Measurements from ENCODE around the gene NDUFB7. TPM values are rescaled to one million over a fixed set of nuclear protein-coding genes. Genes with fewer than 3 reads are reported as not detected.
"Not testable (repeated sequence)": the region's sequence is repeated elsewhere in the genome, so short reads cannot be mapped to it uniquely, and the experiment has no call there.

Gene NDUFB7
- total RNA-seq, 3 donors from 2014 or later, result 172 to 255 (median 241) TPM

DNA sequence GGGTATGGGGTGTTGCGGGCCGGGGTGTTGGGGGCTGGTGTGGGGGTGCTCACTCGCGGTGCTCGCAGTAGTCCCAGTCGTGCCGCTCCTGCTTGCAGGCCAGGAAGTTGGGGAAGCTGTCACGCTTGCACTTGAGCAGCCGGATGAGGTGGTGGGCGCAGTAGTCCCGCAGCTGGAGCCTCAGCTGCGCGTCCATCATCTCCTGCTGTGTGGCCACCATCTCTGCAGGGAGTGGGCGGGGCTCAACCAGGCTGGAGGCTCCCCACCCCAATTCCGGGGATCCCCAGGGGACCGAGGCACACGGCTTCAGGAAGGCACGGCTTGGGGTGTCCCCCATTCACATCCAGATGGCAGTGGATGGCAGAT lies 5.2 kb downstream of the NDUFB7 start:
- DNase-seq (no peak), ATAC-seq (no peak)
- TF ChIP-seq, protein P1, sequence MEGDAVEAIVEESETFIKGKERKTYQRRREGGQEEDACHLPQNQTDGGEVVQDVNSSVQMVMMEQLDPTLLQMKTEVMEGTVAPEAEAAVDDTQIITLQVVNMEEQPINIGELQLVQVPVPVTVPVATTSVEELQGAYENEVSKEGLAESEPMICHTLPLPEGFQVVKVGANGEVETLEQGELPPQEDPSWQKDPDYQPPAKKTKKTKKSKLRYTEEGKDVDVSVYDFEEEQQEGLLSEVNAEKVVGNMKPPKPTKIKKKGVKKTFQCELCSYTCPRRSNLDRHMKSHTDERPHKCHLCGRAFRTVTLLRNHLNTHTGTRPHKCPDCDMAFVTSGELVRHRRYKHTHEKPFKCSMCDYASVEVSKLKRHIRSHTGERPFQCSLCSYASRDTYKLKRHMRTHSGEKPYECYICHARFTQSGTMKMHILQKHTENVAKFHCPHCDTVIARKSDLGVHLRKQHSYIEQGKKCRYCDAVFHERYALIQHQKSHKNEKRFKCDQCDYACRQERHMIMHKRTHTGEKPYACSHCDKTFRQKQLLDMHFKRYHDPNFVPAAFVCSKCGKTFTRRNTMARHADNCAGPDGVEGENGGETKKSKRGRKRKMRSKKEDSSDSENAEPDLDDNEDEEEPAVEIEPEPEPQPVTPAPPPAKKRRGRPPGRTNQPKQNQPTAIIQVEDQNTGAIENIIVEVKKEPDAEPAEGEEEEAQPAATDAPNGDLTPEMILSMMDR (IDR thresholded peaks at IDR 0.05), result no peak
- intact Hi-C loops (cut with DNase I, micrococcal nuclease), result no loop called here
- no peaks in the 10 kb centered on the region for H3K36me3 ChIP-seq (ENCODE audit: low read depth)
- no peaks in the 10 kb centered on the region for H3K9me3 ChIP-seq
- peaks cover 23% of the 10 kb centered on the region for H3K4me1 ChIP-seq (ENCODE audit: low read depth)
- no peak overlapping the region for H3K4me3 ChIP-seq

DNA sequence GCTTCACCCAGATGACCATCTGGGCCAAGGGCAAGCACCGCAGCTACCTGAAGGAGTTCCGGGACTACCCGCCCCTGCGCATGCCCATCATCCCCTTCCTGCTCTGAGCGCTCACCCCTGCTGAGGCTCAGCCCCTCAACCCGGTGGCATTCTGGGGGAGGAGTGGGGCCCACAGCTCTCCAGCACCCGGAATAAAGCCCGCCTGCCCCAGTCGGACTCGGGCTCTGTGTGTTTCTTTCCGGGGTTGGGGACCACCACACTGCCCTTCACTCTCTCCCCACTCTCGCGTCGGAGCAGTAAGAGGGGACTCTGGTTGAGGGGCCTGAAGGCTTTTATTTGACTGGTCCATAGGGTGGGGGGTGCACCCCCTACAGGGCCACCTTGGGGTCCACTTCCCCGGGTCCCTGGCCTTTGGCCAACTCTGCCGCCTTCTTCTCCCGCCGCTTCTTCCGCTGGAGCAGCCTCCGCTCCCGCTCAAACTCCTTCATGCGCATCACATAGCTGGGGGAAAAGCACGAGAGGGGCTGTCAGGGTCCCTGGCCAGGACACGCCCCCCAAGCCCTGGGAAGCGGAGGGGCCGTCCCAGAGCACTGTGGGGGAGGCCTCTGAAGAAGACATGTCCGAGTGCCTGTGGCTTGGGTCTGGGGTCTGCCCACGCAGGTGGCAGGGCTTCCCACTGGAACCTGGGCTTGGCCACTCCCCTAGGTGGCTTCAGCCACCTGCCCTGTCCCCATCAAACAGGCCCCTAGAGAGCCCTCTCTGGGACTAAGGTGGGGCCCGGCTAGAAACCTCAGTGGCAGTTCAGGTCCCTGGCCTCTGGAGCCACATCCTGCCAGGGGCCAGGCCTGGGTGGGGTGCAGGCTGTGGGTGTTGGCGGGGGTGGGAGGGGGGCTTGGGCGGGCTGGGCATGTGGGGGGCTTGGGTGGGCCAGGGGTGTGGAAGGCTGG lies 5.8 kb downstream of the NDUFB7 start:
- Histone ChIP-seq H3K36me3 (ENCODE audit: low read depth) (no peaks in the 10 kb centered on the region), H3K4me3 (no peak overlapping the region), H3K9me3 (no peaks in the 10 kb centered on the region), H3K4me1 (ENCODE audit: low read depth) (peaks cover 19% of the 10 kb centered on the region)
- TF ChIP-seq, protein P1 (IDR thresholded peaks at IDR 0.05), result no peak
- no peak for DNase-seq
- intact Hi-C loops (cut with DNase I, micrococcal nuclease), result no loop called here
- ATAC-seq, result no peak

DNA sequence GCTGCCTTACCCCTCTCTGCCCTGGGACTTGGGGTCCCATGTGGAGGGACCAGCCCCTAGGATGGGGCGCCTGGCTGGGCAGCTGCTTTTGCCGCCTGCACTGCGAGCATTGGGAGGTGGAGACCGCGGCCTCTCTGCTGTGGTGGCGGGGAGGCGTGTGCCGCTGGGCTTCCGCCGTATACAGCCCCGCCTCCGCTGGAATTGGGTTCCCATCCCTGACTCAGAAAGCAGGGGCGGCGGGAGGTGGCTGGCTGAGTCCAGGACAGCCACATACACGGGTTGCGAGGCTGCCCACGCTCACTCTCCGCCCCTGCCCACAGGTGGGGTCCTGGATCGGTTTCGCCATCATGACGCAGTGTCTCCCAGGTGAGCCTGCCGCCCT lies 6.6 kb downstream of the NDUFB7 start:
- no peak for DNase-seq
- intact Hi-C loops (cut with DNase I, micrococcal nuclease), result no loop called here
- Histone ChIP-seq H3K4me3 (no peak overlapping the region), H3K4me1 (ENCODE audit: low read depth) (peaks cover 11% of the 10 kb centered on the region), H3K36me3 (ENCODE audit: low read depth) (no peaks in the 10 kb centered on the region), H3K9me3 (no peaks in the 10 kb centered on the region)
- TF ChIP-seq, protein P1 (IDR thresholded peaks at IDR 0.05), result no peak
- ATAC-seq, result no peak

DNA sequence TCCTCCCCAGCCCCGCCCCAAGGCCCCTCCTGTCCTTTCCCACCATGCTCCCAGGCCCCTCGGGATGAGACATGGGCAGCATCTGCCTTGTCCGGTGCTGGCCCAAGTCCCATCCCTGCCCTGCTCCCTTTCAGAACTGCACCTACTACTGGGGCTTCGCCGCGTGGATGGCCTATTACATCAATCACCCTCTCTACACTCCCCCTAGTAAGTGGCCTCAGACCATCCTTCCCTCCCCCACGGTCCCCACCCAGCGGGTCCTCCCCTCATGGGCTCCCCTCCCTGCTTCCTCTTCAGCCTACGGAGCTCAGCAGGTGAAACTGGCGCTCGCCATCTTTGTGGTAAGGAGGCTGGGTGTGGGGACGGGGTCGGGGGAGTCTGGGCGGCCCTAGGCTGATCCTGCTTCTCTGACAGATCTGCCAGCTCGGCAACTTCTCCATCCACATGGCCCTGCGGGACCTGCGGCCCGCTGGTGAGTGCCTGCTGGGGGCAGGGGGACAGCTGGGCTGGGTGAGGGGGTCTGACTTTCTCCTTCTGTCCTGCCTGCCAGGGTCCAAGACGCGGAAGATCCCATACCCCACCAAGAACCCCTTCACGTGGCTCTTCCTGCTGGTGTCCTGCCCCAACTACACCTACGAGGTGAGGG lies 7.1 kb downstream of the NDUFB7 start:
- intact Hi-C loops (cut with DNase I, micrococcal nuclease); H3K4me1 ChIP-seq (ENCODE audit: low read depth); H3K36me3 ChIP-seq (ENCODE audit: low read depth); H3K9me3 ChIP-seq; ATAC-seq; H3K4me3 ChIP-seq; DNase-seq: not testable (repeated sequence)

DNA sequence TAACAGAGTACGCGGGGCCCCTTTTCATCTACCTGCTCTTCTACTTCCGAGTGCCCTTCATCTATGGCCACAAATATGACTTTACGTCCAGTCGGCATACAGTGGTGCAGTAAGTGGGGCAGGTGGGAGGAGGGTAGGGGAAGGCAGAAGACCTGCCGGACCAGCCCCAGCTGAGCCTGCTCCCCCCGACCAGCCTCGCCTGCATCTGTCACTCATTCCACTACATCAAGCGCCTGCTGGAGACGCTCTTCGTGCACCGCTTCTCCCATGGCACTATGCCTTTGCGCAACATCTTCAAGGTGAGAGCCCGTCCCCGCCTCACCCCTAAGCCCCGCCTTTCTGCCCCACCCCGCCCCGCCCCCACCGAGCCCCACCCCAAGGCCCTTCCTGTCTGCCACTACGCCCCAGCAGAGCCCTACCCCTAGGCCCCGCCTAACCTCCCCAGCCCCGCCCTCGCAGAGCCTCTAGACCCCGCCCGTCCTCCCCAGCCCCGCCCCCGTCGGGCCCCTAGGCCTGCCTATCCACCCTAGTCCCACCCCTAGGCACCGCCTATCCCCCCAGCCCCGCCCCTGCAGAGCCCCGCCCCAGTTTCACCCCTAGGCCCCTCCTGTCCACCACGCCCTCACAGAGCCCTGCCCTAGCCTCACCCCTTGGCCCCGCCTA lies 7.7 kb downstream of the NDUFB7 start:
- Histone ChIP-seq H3K36me3 (ENCODE audit: low read depth) (no peaks in the 10 kb centered on the region), H3K9me3 (no peaks in the 10 kb centered on the region), H3K4me1 (ENCODE audit: low read depth) (peaks cover 2% of the 10 kb centered on the region), H3K4me3 (no peak overlapping the region)
- ATAC-seq (peak; percentile 79), DNase-seq (peak; percentile 50 to 82 (median 52))
- intact Hi-C loops (cut with DNase I, micrococcal nuclease), result no loop called here
- TF ChIP-seq, protein P1 (IDR thresholded peaks at IDR 0.05), result no peak

DNA sequence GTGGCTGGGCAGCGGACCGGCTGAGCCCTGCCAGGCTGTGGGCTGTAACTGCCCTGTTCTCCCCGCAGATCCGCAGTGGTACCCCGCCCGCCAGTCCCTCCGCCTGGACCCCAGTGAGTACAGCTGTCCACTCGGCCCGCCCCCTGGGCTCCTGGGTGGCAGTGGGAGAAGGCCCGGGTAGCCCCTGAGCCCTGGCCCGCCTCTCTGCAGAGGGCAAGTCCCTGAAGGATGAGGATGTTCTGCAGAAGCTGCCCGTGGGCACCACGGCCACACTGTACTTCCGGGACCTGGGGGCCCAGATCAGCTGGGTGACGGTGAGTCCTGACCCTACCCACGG lies 8.3 kb downstream of the NDUFB7 start:
- DNase-seq (no peak), ATAC-seq (no peak)
- TF ChIP-seq, protein P1 (IDR thresholded peaks at IDR 0.05), result no peak
- no peaks in the 10 kb centered on the region for H3K9me3 ChIP-seq
- H3K36me3 ChIP-seq (ENCODE audit: low read depth), result no peaks in the 10 kb centered on the region
- H3K4me1 ChIP-seq (ENCODE audit: low read depth), result no peaks in the 10 kb centered on the region
- intact Hi-C loops (cut with DNase I, micrococcal nuclease), result no loop called here
- H3K4me3 ChIP-seq, result no peak overlapping the region

Measured in mucosa of descending colon (tissue), 3 donors.